Activated CD4-positive, alpha-beta T cell treated with anti-CD3 and anti-CD28 coated beads, Interleukin-10, Interleukin-2, amounts not matched to agents 100 ng/mL and 50 ng/mL, durations not matched to agents 16 hours and 8 hours (primary cell): Measurements from ENCODE around the gene PNKP.
"Not testable (repeated sequence)": the region's sequence is repeated elsewhere in the genome, so short reads cannot be mapped to it uniquely, and the experiment has no call there.

Source experiments
- DNase-seq: peaks from one replicate; pipeline ENCODE4 v3.0.0-alpha.2; 2020

Gene PNKP

GRCh38 chr19:49840736-49841249 lies 26.6 kb downstream of the PNKP start:
- no peak for DNase-seq

- no peak for DNase-seq
These were observed 27.1 kb downstream of the PNKP start for GRCh38 chr19:49840321-49840720.

GRCh38 chr19:49839713-49840112 lies 27.7 kb downstream of the PNKP start:
- no peak for DNase-seq

- DNase-seq = no peak
These were observed 28.3 kb downstream of the PNKP start for GRCh38 chr19:49838885-49839588.

- no peak for DNase-seq
These were observed 30.0 kb downstream of the PNKP start for GRCh38 chr19:49837425-49837824.

GRCh38 chr19:49837009-49837310 lies 30.4 kb downstream of the PNKP start:
- DNase-seq = no peak

- no peak for DNase-seq
These were observed 31.0 kb downstream of the PNKP start for GRCh38 chr19:49836176-49837008.

GRCh38 chr19:49835562-49835961 lies 31.8 kb downstream of the PNKP start:
- DNase-seq = no peak

- no peak for DNase-seq
These were observed 33.8 kb downstream of the PNKP start for GRCh38 chr19:49833599-49833998.

- DNase-seq = no peak
These were observed 34.8 kb downstream of the PNKP start for GRCh38 chr19:49832556-49832955.

- no peak for DNase-seq
These were observed 35.8 kb downstream of the PNKP start for GRCh38 chr19:49831592-49831991.

GRCh38 chr19:49830766-49831165 lies 36.6 kb downstream of the PNKP start:
- no peak for DNase-seq

- DNase-seq = no peak
These were observed 37.7 kb downstream of the PNKP start for GRCh38 chr19:49829721-49830120.

- DNase-seq = no peak
These were observed 38.2 kb downstream of the PNKP start for GRCh38 chr19:49829200-49829599.

- DNase-seq = no peak
These were observed 40.3 kb downstream of the PNKP start for GRCh38 chr19:49827034-49827433.

GRCh38 chr19:49824662-49825061 lies 42.7 kb downstream of the PNKP start:
- no peak for DNase-seq

- no peak for DNase-seq
These were observed 43.9 kb downstream of the PNKP start for GRCh38 chr19:49823472-49823871.

- no peak for DNase-seq
These were observed 47.3 kb downstream of the PNKP start for GRCh38 chr19:49820125-49820524.

GRCh38 chr19:49819452-49820115 lies 47.8 kb downstream of the PNKP start:
- not testable (repeated sequence) for DNase-seq

GRCh38 chr19:49818649-49819370 lies 48.6 kb downstream of the PNKP start:
- no peak for DNase-seq

- DNase-seq = peak; percentile 89
These were observed 49.3 kb downstream of the PNKP start, which contains the start of gene MED25 for GRCh38 chr19:49817964-49818648. Gene MED25, plus strand, starts transcription at chr19:49818289. Its CDS starts 53 bp downstream, at chr19:49818342.

GRCh38 chr19:49816590-49816989 lies 50.8 kb downstream of the PNKP start:
- no peak for DNase-seq
